ENCODE results near the gene SOX5. TPM values are rescaled to one million over a fixed set of nuclear protein-coding genes. Genes with fewer than 3 reads are reported as not detected.

The SOX5 gene
- total and polyA plus RNA-seq, 2 of the 8 experiments (the other 6 are each of a cell fraction or from before 2014, with no cell fraction given), result 2.2 to 2.6 TPM

DNA sequence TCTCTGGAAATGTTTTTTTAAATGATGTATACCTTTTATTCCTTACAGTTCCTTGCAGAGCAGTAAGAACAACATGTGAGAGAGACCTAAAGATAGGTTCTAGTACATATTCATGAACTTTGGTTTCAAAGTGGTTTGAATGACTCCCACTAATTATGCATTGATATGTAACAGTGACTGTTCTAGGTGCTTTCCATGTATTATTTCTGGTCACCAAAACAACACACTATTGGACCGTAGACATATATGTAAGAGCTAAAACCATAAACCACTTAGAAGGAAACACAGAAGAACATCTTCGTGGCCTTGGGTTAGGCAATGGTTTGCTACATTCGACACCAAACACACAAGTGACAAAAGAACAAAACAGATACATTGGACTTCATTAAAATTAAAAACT, 37.9 kb downstream of the SOX5 start:
- no peaks in the 10 kb centered on the region for H4K20me1 ChIP-seq (replicated peaks in 1 of 2; ENCODE audit: control insufficient read depth in 1 of 2, insufficient read depth in 2 of 2, low read length in 2 of 2)
- H2BK15ac ChIP-seq (ENCODE audit: low read length), result no peak overlapping the region
- no peak overlapping the region for H3K56ac ChIP-seq (replicated peaks; ENCODE audit: insufficient read length, low read depth, low read length)
- no peak overlapping the region for H4K5ac ChIP-seq (ENCODE audit: insufficient read length, low read depth, low read length)
- no peak overlapping the region for H3K4ac ChIP-seq (replicated peaks; ENCODE audit: insufficient read length, low read depth, low read length)
- no peaks in the 10 kb centered on the region for H3K9me3 ChIP-seq (ENCODE audit: insufficient read depth in 2 of 2, low read depth in 1 of 2, low read length in 1 of 2)
- ChIA-PET POLR2A (ENCODE audit: partially characterized antibody) (no interaction called here), CTCF (ENCODE audit: partially characterized antibody) (no interaction called here)
- H3K4me2 ChIP-seq (ENCODE audit: insufficient read depth in 1 of 2, low read depth in 2 of 2, low read length in 2 of 2), result no peak overlapping the region
- H3K9ac ChIP-seq (replicated peaks in 1 of 4; ENCODE audit: extremely low read depth in 1 of 4, low read depth in 3 of 4, low read length in 3 of 4), result no peak overlapping the region
- H2BK20ac ChIP-seq (ENCODE audit: low read length), result no peak overlapping the region
- H4K91ac ChIP-seq (replicated peaks; ENCODE audit: insufficient read length, low read length), result no peak overlapping the region
- H4K8ac ChIP-seq (ENCODE audit: extremely low read depth, insufficient read depth, low read length), result no peak overlapping the region
- H3K18ac ChIP-seq (ENCODE audit: extremely low read depth, low read length), result no peak overlapping the region
- no peak overlapping the region for H3K14ac ChIP-seq (ENCODE audit: insufficient read length)
- FAIRE-seq (no peak), DNase-seq (ENCODE audit: low read depth in 1 of 2, low spot score in 2 of 2) (no peak)
- no peaks in the 10 kb centered on the region for H3K36me3 ChIP-seq (ENCODE audit: control insufficient read depth in 2 of 4, insufficient read depth in 4 of 4, low read length in 3 of 4)
- H2AFZ ChIP-seq (ENCODE audit: low read length), result no peak overlapping the region
- no peak for TF ChIP-seq BCL11A (IDR thresholded peaks at IDR 0.05; ENCODE audit: low read depth in 2 of 2, low read length in 2 of 2)
- TF ChIP-seq SRF (IDR thresholded peaks at IDR 0.05; ENCODE audit: low read depth, low read length), result no peak
- TF ChIP-seq RNF2 (IDR thresholded peaks at IDR 0.05; ENCODE audit: borderline replicate concordance, low read depth, low read length, missing control alignments, poor library complexity, severe bottlenecking), result no peak
- no peak for TF ChIP-seq SUZ12 (IDR thresholded peaks at IDR 0.05; ENCODE audit: low read length)
- H2BK5ac ChIP-seq (ENCODE audit: low read depth, low read length), result no peak overlapping the region
- H3K27ac ChIP-seq (ENCODE audit: low read depth, low read length), result no peak overlapping the region
- H3K23ac ChIP-seq (ENCODE audit: insufficient read length), result no peak overlapping the region
- H2AK5ac ChIP-seq (ENCODE audit: low read depth, low read length), result no peak overlapping the region
- H3K27me3 ChIP-seq (replicated peaks in 1 of 4; ENCODE audit: control insufficient read depth in 3 of 4, extremely low read depth in 1 of 4, insufficient read depth in 3 of 4, low read length in 3 of 4), result no peaks in the 10 kb centered on the region
- H3K79me2 ChIP-seq (ENCODE audit: control insufficient read depth in 1 of 2, insufficient read depth in 2 of 2, low read length in 2 of 2), result no peaks in the 10 kb centered on the region
- H3K79me1 ChIP-seq (ENCODE audit: low read depth, low read length), result no peaks in the 10 kb centered on the region
- no peak overlapping the region for H3K4me3 ChIP-seq (ENCODE audit: extremely low read depth in 1 of 4, insufficient read depth in 2 of 4, low read depth in 3 of 4, low read length in 4 of 4)
- no peaks in the 10 kb centered on the region for H3K4me1 ChIP-seq (replicated peaks in 1 of 4; ENCODE audit: control insufficient read depth in 3 of 4, insufficient read depth in 4 of 4, low read length in 3 of 4)
- WGBS, 2 experiments (ENCODE audit: extremely low coverage in 1 of 2, insufficient coverage in 1 of 2, insufficient read length in 1 of 2, insufficient replicate concordance in 2 of 2, low coverage in 1 of 2, low lambda C conversion rate in 2 of 2, missing lambda C conversion rate in 1 of 2), result 93% methylated on average over 3 of the region's 3 CpGs; no CpG with 5 or more reads in 1 of the 2 experiments
- no peaks in the 10 kb centered on the region for H3K23me2 ChIP-seq (ENCODE audit: low read depth, low read length)
- H2BK12ac ChIP-seq (ENCODE audit: low read depth, low read length), result no peak overlapping the region
- no peak overlapping the region for H2BK120ac ChIP-seq (replicated peaks; ENCODE audit: low read depth, low read length)
